Glomerular visceral epithelial cell (primary cell): ENCODE measurements around the gene METTL2A.
"Not testable (repeated sequence)": the region's sequence is repeated elsewhere in the genome, so short reads cannot be mapped to it uniquely, and the experiment has no call there.

Source experiments
- DNase-seq: peaks from one replicate; pipeline ENCODE4 v3.0.0-alpha.2; 2016; ENCODE audit errors: extremely low spot score

The METTL2A gene

GRCh38 chr17:62423647-62424461 is at the start of gene METTL2A:
METTL2A (plus strand) TSS chr17:62423897; CDS start chr17:62423903, 6 bp downstream.
- DNase-seq, result peak; percentile 92

GRCh38 chr17:62380253-62380652 is 43.4 kb upstream of the METTL2A start, which contains the start of gene EFCAB3:
EFCAB3 (plus strand) TSS chr17:62380553; CDS start chr17:62382980, 2,427 bp downstream.
- DNase-seq, result no peak

- no peak for DNase-seq
Observed at GRCh38 chr17:62381561-62381960, 42.1 kb upstream of the METTL2A start.

GRCh38 chr17:62388856-62389255 is 34.8 kb upstream of the METTL2A start:
- no peak for DNase-seq

GRCh38 chr17:62392908-62393307 is 30.8 kb upstream of the METTL2A start:
- DNase-seq, result no peak

GRCh38 chr17:62398891-62399290 is 24.8 kb upstream of the METTL2A start:
- no peak for DNase-seq

GRCh38 chr17:62405451-62405850 is 18.2 kb upstream of the METTL2A start:
- no peak for DNase-seq

- not testable (repeated sequence) for DNase-seq
Observed at GRCh38 chr17:62413090-62413489, 10.6 kb upstream of the METTL2A start.

- not testable (repeated sequence) for DNase-seq
Observed at GRCh38 chr17:62426214-62426613, 2.5 kb downstream of the METTL2A start.

GRCh38 chr17:62435251-62435650 is 11.6 kb downstream of the METTL2A start:
- DNase-seq, result not testable (repeated sequence)

- DNase-seq, result not testable (repeated sequence)
Observed at GRCh38 chr17:62441181-62441580, 17.5 kb downstream of the METTL2A start.

GRCh38 chr17:62444063-62444462 is 20.4 kb downstream of the METTL2A start:
- DNase-seq, result no peak

GRCh38 chr17:62445791-62446190 is 22.1 kb downstream of the METTL2A start:
- DNase-seq, result not testable (repeated sequence)

- not testable (repeated sequence) for DNase-seq
Observed at GRCh38 chr17:62452195-62452594, 28.5 kb downstream of the METTL2A start.

GRCh38 chr17:62453041-62453440 is 29.3 kb downstream of the METTL2A start:
- DNase-seq, result not testable (repeated sequence)

- not testable (repeated sequence) for DNase-seq
Observed at GRCh38 chr17:62453656-62454055, 30.0 kb downstream of the METTL2A start.

- DNase-seq, result not testable (repeated sequence)
Observed at GRCh38 chr17:62454111-62454510, 30.4 kb downstream of the METTL2A start.

- DNase-seq, result no peak
Observed at GRCh38 chr17:62456016-62456415, 32.3 kb downstream of the METTL2A start.

GRCh38 chr17:62458483-62458882 is 34.8 kb downstream of the METTL2A start:
- DNase-seq, result not testable (repeated sequence)

- DNase-seq, result not testable (repeated sequence)
Observed at GRCh38 chr17:62464422-62464821, 40.7 kb downstream of the METTL2A start.

GRCh38 chr17:62465271-62465670 is 41.6 kb downstream of the METTL2A start:
- DNase-seq, result not testable (repeated sequence)

GRCh38 chr17:62470666-62471379 is 47.1 kb downstream of the METTL2A start:
- peak; percentile 90 for DNase-seq
